Prostate gland (tissue), 2 donors: ENCODE data around the gene ATP9B.

Experiments used
- POLR2A ChIP-seq: fragments of 450-650 bp; IDR thresholded peaks from one replicate; pipeline ENCODE4 v1.6.1; 2016; ENCODE audit warnings: antibody characterized with exemption, mild to moderate bottlenecking
- TF ChIP-seq, protein P1 (sequence below), 4 experiments: fragments of 200-600 bp in 2 of 4; fragments of 450-650 bp in 2 of 4; sonication (generic) in 2 of 4; IDR thresholded peaks; 1 replicate in 3 of 4; 2 replicates in 1 of 4; pipeline ENCODE4 v1.5.1; 2016 to 2019; ENCODE audit warnings: antibody characterized with exemption in 4 of 4, mild to moderate bottlenecking in 2 of 4, moderate library complexity in 2 of 4

DNA sequence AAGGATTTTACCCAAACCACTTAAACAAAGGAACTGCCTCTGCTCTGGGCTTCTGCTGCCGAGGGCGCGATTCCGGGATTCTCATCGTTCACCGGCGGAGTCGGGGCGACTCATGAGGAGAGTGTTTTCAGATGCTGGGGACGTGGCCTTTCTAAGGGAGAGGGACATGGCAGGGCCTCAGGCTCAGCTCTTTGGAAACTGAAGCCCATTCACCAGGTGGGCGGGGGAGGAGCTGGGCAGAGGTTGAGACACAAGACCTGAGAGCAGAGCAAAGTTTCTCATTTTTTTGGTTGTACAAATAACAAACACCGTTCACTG lies 356.3 kb downstream of the ATP9B start:
- TF ChIP-seq, protein P1, sequence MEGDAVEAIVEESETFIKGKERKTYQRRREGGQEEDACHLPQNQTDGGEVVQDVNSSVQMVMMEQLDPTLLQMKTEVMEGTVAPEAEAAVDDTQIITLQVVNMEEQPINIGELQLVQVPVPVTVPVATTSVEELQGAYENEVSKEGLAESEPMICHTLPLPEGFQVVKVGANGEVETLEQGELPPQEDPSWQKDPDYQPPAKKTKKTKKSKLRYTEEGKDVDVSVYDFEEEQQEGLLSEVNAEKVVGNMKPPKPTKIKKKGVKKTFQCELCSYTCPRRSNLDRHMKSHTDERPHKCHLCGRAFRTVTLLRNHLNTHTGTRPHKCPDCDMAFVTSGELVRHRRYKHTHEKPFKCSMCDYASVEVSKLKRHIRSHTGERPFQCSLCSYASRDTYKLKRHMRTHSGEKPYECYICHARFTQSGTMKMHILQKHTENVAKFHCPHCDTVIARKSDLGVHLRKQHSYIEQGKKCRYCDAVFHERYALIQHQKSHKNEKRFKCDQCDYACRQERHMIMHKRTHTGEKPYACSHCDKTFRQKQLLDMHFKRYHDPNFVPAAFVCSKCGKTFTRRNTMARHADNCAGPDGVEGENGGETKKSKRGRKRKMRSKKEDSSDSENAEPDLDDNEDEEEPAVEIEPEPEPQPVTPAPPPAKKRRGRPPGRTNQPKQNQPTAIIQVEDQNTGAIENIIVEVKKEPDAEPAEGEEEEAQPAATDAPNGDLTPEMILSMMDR (IDR thresholded peaks at IDR 0.05): no peak
- TF ChIP-seq POLR2A: no peak
